Kidney capillary endothelial cell (primary cell): ENCODE results near the gene TRIM39.
"Not testable (repeated sequence)": the region's sequence is repeated elsewhere in the genome, so short reads cannot be mapped to it uniquely, and the experiment has no call there.

Source experiments
- DNase-seq: peaks from one replicate; pipeline ENCODE4 v3.0.0-alpha.2; 2018; ENCODE audit warnings: low spot score

Gene TRIM39

DNA sequence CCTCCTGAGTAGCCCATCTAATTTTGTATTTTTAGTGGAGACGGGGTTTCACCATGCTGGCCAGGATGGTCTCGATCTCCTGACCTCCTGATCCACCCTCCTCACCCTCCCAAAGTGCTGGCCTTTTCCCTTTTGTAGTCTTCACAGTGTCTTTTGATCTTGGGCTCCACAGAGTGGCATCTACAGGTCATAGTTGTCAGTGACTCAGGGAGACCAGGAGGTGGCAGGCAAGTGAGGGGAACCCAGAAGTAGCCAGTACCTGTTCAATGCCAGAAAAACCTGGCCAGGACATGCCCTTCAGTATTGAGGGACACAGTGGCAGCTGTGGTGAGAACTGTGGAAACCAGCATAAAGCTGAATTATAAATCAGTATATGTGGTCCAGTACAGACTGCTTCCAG, 37.9 kb downstream of the TRIM39 start:
- no peak for DNase-seq

GRCh38 chr6:30369280-30369679, 42.6 kb downstream of the TRIM39 start:
- DNase-seq = not testable (repeated sequence)

- DNase-seq = no peak
Observed at GRCh38 chr6:30378290-30378937, 51.7 kb downstream of the TRIM39 start.

- no peak for DNase-seq
Observed at GRCh38 chr6:30380464-30380863, 53.7 kb downstream of the TRIM39 start.

- no peak for DNase-seq
Observed at GRCh38 chr6:30386166-30386565, 59.4 kb downstream of the TRIM39 start.

- no peak for DNase-seq
Observed at GRCh38 chr6:30391240-30391639, 64.5 kb downstream of the TRIM39 start.
